Stimulated activated naive CD4-positive, alpha-beta T cell treated with Interleukin-2 at 50 U/mL for 16 hours (primary cell): ENCODE measurements around the gene CD4.

Source experiments
- DNase-seq: peaks from one replicate; lab custom pipeline; 2025; lab: John Stamatoyannopoulos, UW

CD4 gene

GRCh38 chr12:6828781-6829535, 39.6 kb downstream of the CD4 start:
- peak; percentile 36 for DNase-seq

GRCh38 chr12:6829536-6830220, 40.4 kb downstream of the CD4 start:
- no peak for DNase-seq

GRCh38 chr12:6830286-6830890, 41.1 kb downstream of the CD4 start:
- DNase-seq, result no peak

- no peak for DNase-seq
Measured at GRCh38 chr12:6830999-6831398, 41.7 kb downstream of the CD4 start.

- no peak for DNase-seq
Measured at GRCh38 chr12:6831450-6831995, 42.2 kb downstream of the CD4 start.

- no peak for DNase-seq
Measured at GRCh38 chr12:6832125-6832524, 42.8 kb downstream of the CD4 start.

GRCh38 chr12:6833189-6833890, 44.0 kb downstream of the CD4 start:
- DNase-seq, result no peak

GRCh38 chr12:6834254-6834653, 44.9 kb downstream of the CD4 start:
- DNase-seq, result no peak

- no peak for DNase-seq
Measured at GRCh38 chr12:6834873-6835272, 45.5 kb downstream of the CD4 start.

GRCh38 chr12:6836851-6837250, 47.5 kb downstream of the CD4 start:
- no peak for DNase-seq

GRCh38 chr12:6837370-6838060, 48.2 kb downstream of the CD4 start:
- DNase-seq, result no peak

- no peak for DNase-seq
Measured at GRCh38 chr12:6838854-6839253, 49.5 kb downstream of the CD4 start.

- no peak for DNase-seq
Measured at GRCh38 chr12:6839482-6840201, 50.3 kb downstream of the CD4 start.

- no peak for DNase-seq
Measured at GRCh38 chr12:6840330-6840729, 51.0 kb downstream of the CD4 start.

- no peak for DNase-seq
Measured at GRCh38 chr12:6840761-6841515, 51.6 kb downstream of the CD4 start, which contains the start of gene GNB3. TSS of gene GNB3 (plus strand) at chr12:6840925. CDS start at chr12:6841288, 363 bp downstream.

- DNase-seq, result no peak
Measured at GRCh38 chr12:6842075-6842474, 52.7 kb downstream of the CD4 start.

- no peak for DNase-seq
Measured at GRCh38 chr12:6843118-6843902, 54.0 kb downstream of the CD4 start.

GRCh38 chr12:6845395-6845794, 56.1 kb downstream of the CD4 start:
- DNase-seq, result no peak

- no peak for DNase-seq
Measured at GRCh38 chr12:6846316-6846869, 57.1 kb downstream of the CD4 start.
